22Rv1 (cell line): ENCODE measurements around the gene APBA3.

Experiments used
- H3K27ac ChIP-seq: fragments of 450-650 bp; 2 replicates; pipeline ENCODE4 v1.5.1; 2017
- CTCF ChIP-seq: fragments of 450-650 bp; IDR thresholded peaks from 2 replicates; pipeline ENCODE4 v1.5.1; 2017; ENCODE audit warnings: mild to moderate bottlenecking
- ZFX ChIP-seq: fragments of 450-650 bp; IDR thresholded peaks from 2 replicates; pipeline ENCODE4 v1.6.1; 2017; ENCODE audit warnings: antibody characterized with exemption, borderline replicate concordance

The APBA3 gene

GRCh38 chr19:3710265-3710812 lies 51.2 kb downstream of the APBA3 start:
- TF ChIP-seq CTCF (0 out of 2 replicates have a peak, but pooled peaks have one; percentile 7), ZFX (no peak)
- peak overlapping the region; percentile 66; the same call in 1 of the 2 replicates for H3K27ac ChIP-seq

GRCh38 chr19:3708207-3708931 lies 53.1 kb downstream of the APBA3 start, which contains the start of gene TJP3:
TJP3 (plus strand) TSS chr19:3708384; CDS start chr19:3728433, 20,049 bp downstream.
- TF ChIP-seq ZFX: no peak
- peak; percentile 21; the same call in 1 of the 2 replicates for TF ChIP-seq CTCF
- H3K27ac ChIP-seq: peak within 1 kb of the TSS; percentile 42

GRCh38 chr19:3707868-3708206 lies 53.7 kb downstream of the APBA3 start:
- TF ChIP-seq CTCF: no peak
- TF ChIP-seq ZFX: no peak
- H3K27ac ChIP-seq: peak overlapping the region; percentile 42; the same call in 1 of the 2 replicates

GRCh38 chr19:3701200-3701599 lies 60.3 kb downstream of the APBA3 start:
- no peak overlapping the region for H3K27ac ChIP-seq
- no peak for TF ChIP-seq ZFX
- no peak for TF ChIP-seq CTCF
